ENCODE measurements around the gene IL21.
"Not testable (repeated sequence)": the region's sequence is repeated elsewhere in the genome, so short reads cannot be mapped to it uniquely, and the experiment has no call there.

IL21 gene

DNA sequence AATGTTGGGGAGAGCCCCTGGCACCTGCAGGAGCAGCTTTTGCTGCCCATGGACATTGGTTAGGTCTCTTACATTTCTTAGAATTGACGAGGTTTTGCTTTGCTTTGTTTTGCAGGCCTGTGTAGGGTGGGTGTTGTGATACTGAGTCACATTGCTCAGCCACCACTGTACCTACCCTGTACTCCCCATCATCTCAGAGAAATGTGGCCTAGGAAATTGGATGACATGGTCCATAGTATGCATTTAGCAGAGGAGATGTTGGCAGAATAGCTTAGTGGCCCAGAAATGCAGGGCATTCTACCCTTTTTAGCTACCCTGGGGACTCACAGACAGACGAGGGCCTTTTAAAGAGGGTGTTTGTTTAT lies 43.7 kb downstream of the IL21 start:
- CTCF ChIA-PET: interaction anchor here (0.6 to 4.3 kb wide), 27 partner anchors 10 to 1207 kb away, joined by 3 to 87 read pairs (median 4); no protein-coding TSS in a partner anchor

DNA sequence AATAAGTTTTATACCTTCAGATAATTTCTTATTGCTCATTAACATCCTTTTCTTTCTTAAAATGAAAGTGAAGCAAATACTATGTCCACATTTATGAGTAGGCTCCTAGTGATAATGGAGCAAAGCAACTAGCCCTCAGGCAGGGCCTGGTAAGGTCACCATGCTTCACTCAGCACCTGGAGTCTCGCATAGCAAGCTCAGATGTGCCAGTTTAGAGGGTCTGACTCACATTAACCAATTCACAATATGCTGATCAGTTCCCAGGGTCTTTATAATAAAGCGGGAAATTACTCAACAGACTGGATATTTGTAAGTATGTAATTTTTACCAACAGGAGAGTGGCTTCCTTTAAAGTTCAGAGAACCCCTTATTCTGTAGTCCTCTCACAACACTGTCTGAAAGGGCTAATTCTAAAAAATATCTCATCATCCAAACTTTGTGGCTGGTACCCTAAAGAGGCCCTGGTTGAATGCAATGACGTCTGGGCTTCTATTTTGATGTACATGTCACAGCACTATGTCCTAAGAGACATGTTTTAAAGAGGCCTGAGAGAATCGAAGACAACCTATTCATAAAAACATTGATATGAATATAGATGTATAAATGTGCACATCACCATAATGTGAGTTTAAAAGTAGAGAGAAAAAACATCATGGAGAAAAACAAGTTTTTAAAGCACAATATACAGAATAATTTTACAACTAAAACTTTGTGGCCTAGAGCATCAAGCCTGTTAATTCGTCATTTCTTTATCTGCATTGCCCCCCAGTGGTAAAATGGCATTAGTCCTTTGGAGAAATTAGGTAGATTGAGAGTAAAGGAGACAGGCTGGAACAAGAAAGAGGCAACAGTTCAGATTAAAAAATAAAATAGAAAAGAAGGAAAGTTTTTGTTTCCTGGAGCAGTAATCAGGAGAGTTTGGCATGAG lies 44.3 kb downstream of the IL21 start:
- ChIA-PET CTCF (interaction anchor here (0.6 to 4.3 kb wide), 21 partner anchors 8 to 1206 kb away, joined by 3 to 87 read pairs (median 5); no protein-coding TSS in a partner anchor), POLR2A (interaction anchor here (0.6 kb wide), 1 partner anchor 727 kb away, joined by 3 read pairs; no protein-coding TSS in a partner anchor)
- no peak for DNase-seq (ENCODE audit: low read depth, low spot score)

More for the DNA sequence above, 43.7 kb downstream of the IL21 start:
- TF ChIP-seq, protein P1, sequence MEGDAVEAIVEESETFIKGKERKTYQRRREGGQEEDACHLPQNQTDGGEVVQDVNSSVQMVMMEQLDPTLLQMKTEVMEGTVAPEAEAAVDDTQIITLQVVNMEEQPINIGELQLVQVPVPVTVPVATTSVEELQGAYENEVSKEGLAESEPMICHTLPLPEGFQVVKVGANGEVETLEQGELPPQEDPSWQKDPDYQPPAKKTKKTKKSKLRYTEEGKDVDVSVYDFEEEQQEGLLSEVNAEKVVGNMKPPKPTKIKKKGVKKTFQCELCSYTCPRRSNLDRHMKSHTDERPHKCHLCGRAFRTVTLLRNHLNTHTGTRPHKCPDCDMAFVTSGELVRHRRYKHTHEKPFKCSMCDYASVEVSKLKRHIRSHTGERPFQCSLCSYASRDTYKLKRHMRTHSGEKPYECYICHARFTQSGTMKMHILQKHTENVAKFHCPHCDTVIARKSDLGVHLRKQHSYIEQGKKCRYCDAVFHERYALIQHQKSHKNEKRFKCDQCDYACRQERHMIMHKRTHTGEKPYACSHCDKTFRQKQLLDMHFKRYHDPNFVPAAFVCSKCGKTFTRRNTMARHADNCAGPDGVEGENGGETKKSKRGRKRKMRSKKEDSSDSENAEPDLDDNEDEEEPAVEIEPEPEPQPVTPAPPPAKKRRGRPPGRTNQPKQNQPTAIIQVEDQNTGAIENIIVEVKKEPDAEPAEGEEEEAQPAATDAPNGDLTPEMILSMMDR (IDR thresholded peaks at IDR 0.05; ENCODE audit: insufficient read depth, low read length, missing control alignments): no peak
- no peak overlapping the region for H3K4me3 ChIP-seq (ENCODE audit: low read depth, low read length)
- POLR2A ChIA-PET: no interaction called here
- DNase-seq (ENCODE audit: low read depth, low spot score): no peak

GRCh38 chr4:122574347-122574746 lies 46.5 kb downstream of the IL21 start:
- POLR2A ChIA-PET; H3K4me3 ChIP-seq (ENCODE audit: low read depth, low read length); CTCF ChIA-PET; DNase-seq (ENCODE audit: low read depth, low spot score): not testable (repeated sequence)

More for the DNA sequence above, 44.3 kb downstream of the IL21 start:
- H3K4me3 ChIP-seq (ENCODE audit: low read depth, low read length): no peak overlapping the region
- TF ChIP-seq, protein P1 (IDR thresholded peaks at IDR 0.05; ENCODE audit: insufficient read depth, low read length, missing control alignments): peak; percentile 39

DNA sequence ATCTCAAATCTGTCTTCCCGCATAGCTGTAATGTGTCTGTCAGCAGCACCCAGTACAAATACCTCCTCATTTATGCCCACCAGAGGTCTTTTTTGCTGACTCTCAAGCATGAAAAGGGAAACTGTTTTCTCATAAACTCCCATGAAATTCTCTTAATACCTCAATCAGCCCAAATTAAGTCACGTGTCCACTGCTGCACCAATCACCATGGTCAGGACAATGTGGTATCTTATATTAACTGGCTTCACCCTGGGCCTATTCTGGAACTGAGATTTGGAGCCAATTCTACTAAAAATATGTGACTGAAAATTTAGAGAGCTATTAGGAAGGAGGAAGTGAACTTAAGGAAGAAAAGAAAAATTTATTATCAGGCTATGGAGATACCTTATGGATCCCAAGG lies 58.4 kb downstream of the IL21 start:
- POLR2A ChIA-PET: no interaction called here
- no peak for DNase-seq (ENCODE audit: low read depth, low spot score)
- TF ChIP-seq, protein P1 (IDR thresholded peaks at IDR 0.05; ENCODE audit: insufficient read depth, low read length, missing control alignments): no peak
- CTCF ChIA-PET: interaction anchor here (1.3 kb wide), 1 partner anchor 16 kb away, joined by 5 read pairs; no protein-coding TSS in a partner anchor
- no peak overlapping the region for H3K4me3 ChIP-seq (ENCODE audit: low read depth, low read length)
